ENCODE data around the gene DOCK1. TPM values are rescaled to one million over a fixed set of nuclear protein-coding genes. Genes with fewer than 3 reads are reported as not detected.

The DOCK1 gene
- polyA plus RNA-seq, 4 donors: 59.0 to 73.2 (median 68.0) TPM

DNA sequence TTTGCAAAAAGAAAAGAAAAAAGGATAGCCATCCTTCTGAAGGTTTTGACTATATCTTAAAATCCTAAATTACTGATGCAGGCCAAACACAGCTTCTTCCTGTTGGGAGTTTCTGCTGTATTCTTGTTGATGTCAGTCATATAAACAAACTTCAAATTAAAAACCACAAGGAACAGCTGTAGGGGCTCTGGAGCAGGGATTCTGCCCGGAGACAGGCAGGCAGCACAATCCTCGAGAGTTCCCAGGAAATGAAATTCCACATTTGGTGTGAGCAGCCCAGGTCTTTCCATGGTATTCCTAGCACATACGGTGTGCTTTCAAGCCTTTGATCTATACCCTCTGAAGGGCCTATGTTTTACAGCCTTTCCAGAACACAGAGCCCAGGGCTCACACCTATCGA, 248.0 kb downstream of the DOCK1 start:
- DNase-seq (ENCODE audit: low read depth in 4 of 4, low spot score in 3 of 4): no peak

DNA sequence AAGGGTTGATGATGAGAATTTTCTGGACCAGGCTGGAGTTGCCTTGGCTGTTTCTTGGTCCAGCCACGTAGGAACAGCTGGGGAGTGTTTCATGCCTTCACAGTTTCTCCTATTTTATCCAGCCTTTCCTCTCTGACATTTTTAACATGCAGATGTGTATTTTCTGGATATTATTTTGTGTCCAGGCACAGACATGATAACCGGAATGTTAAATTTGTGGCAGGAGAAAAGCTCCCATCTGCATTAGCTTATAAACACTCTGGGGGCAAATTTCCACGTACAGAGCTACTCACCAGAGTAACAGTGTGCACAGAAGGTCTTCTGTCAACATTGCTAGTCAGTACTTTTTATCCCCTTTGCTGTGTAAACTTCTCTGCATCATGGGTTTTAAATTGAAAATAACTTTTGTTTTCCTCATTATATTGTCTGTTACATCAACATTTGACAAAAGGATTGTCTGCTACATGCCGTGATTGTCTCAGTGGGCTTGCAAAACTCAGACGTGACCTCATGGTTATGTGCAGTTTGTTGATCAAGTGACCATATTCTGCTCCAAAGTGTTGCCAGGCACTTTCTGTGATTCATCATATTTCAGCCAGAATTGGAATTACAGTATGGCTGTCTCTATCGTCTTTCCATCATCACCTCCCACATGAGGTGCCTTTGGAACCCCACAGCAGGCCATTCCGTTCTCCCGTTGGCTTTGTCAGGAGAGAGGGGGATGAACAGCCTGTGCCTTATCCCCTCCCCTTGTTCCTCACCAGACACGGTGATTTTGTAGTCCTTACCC, 249.8 kb downstream of the DOCK1 start:
- no peak for DNase-seq (ENCODE audit: low read depth in 4 of 4, low spot score in 3 of 4)

DNA sequence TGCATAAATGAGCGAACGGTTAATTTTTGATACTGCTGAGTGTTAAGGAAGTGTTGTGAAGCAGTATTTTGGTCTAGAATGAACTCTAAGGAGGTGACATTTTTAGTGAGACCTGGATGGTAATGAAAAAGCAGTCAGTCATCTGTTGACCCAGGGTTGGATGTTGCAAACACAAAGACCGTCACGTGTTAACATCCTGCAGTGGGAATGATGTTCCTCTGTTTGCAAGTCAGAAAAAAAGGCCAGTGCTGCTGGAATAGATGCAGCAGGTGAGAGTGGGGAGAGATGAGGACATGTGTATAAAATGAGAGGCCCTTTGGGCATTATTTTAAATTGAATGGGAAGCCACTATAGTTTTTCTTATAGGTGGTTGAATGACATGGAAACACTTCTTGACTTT, 251.9 kb downstream of the DOCK1 start:
- DNase-seq (ENCODE audit: low read depth in 4 of 4, low spot score in 3 of 4): no peak

DNA sequence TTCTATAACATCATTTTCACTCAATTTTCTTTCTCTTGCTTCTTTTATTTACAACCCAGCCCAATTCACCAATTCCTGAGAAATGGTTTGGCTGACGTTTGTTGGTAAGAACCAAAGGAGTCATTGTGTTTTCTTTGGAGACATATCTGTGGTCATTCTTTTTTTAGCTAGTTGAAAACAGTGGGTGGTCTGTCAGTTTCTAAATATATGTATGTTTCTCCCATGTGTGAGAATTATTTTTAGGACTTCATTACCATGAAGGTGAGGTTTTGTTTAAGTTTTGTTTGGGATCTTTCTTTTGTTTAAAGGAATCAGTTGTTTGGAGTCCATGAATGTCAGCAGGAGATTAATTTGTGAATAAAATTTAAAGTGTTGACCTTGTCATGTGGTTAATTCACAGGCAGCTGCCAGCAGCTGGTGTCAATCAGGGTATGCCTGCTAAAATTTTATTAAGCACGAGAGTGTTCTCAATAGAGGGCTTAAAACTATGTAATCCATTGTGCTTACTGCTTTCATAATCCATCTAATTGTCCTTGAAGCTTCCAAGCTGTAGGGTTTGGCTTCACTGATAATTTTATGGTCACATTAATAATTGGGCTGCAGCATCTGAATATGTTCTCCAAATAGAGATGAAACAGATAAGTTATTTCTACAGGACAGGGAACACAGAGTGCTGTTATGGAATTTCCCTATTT, 252.4 kb downstream of the DOCK1 start:
- peak; percentile 26 to 55 (median 34) for DNase-seq (ENCODE audit: low read depth in 4 of 4, low spot score in 3 of 4)

DNA sequence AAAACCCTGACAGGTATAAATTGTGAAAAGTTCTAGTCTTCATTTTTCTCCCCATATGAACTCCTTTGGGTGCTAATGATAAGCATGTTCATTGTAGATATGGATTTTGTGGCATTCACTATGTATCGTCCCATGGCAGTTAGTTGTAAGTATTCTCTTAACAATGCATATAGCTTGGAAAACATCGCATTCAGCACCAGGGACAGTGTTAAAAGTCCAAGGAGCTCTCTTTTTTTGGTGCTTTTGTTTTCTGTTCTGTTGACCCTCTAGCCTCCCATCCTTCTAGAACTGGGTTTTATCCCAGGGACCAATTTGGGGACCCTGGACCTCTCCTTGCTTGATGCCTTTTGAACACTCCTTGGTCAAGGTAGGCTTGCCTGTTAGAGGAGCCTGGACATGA, 253.4 kb downstream of the DOCK1 start:
- no peak for DNase-seq (ENCODE audit: low read depth in 4 of 4, low spot score in 3 of 4)

DNA sequence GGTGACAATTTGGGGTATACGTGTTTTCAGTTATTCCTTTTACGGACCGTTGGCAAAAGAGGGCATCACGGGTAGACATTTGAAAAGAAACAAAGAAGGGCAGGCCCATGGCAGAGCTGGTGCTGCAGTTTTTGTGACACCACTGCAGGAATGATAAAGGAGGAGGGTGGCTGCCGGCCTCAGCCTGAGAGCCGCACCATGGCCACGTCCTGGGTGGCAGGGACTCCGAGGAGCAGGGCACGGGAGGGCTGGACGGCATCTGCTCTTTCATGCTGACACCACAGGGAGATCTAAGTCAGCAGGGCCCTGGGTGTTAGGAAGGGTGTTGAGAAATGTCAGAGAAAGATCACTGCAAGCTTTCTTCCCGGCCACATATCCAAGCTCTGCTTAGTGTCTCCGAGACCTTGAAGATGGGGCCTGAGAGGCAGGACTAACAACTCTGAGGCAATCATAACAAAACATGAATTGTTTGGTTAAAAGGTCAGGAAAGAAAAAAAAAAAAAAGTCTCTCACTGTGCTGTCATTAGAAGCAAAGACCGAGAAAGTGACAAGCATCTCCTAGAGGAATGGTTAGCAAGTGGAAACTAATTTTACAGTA, 254.5 kb downstream of the DOCK1 start:
- DNase-seq (ENCODE audit: low read depth in 4 of 4, low spot score in 3 of 4): no peak

DNA sequence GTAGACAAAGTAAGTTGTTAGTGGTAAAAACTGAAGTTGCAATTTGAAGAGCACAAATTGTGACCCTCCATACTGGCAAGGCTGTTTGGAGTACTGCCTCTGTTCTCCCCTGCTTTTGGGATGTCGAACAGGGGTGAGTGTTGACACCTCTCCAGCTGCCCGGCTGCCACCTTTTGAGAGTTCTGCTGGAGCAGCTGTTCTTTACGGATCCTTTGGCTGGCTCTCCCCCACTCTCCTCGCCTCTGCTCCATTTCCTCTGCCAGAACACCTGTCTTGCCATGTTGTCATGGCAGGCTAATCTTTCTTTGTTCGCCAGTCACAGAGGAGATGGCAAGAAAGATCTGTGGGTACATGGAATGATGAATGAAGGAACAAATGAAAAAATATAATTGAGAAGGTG, 256.3 kb downstream of the DOCK1 start:
- no peak for DNase-seq (ENCODE audit: low read depth in 4 of 4, low spot score in 3 of 4)

DNA sequence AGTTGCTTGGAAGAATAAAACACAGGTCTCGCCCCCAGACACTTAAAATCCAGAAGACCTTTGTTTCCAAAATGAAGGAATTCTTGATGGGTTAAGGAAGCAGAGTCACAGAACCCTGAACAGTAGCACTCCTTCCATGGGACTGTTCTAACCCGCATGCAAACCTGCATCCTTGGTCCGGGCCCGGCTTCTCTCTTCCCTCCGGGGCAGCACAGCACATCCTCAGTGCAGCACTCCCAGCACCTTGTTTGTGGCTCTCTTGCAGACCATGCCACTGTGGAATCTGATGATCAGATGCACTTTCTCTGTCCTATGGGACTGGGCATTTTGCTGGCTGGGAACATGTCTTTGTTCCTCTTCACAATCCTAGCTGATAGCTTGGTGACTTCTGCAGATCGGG, 257.6 kb downstream of the DOCK1 start:
- DNase-seq (ENCODE audit: low read depth in 4 of 4, low spot score in 3 of 4): no peak

DNA sequence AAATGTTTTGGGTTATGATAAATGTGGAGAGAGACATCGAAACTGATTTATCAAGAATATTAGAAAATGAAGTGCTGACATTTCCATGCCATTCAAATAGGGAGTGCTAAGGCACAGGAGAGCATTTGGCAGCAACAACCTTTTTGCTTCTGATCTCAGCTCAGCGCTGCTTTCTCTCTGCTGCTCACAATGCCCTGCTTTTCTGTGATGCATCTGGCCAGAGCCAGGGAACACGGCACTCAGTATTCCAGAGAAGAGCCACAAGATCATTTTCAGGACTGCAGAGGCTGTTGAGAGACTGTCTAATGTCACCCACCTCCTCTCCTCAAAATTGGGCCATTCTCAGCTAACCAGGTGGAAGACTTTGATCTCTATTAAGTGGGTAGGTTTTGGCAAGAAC, 263.0 kb downstream of the DOCK1 start:
- DNase-seq (ENCODE audit: low read depth in 4 of 4, low spot score in 3 of 4): no peak

DNA sequence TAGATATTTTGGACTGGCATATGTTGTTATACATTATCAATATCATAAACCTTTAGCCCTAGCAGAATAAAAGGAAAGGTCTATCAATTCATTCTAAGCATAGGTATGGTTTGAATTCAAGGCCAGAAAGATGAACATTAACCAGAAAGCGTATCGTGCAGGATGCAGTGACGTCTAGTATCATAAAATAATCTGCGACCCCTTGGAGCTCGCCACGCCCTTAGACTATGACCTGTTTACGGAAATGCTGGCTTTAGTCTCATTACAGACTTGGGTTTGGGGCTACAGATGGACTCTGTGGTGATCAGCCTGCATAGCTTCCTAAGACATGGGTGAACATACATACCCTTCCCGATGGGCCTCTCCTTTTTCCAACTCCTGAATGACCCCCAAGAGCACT, 269.6 kb downstream of the DOCK1 start:
- DNase-seq (ENCODE audit: low read depth in 4 of 4, low spot score in 3 of 4): no peak

DNA sequence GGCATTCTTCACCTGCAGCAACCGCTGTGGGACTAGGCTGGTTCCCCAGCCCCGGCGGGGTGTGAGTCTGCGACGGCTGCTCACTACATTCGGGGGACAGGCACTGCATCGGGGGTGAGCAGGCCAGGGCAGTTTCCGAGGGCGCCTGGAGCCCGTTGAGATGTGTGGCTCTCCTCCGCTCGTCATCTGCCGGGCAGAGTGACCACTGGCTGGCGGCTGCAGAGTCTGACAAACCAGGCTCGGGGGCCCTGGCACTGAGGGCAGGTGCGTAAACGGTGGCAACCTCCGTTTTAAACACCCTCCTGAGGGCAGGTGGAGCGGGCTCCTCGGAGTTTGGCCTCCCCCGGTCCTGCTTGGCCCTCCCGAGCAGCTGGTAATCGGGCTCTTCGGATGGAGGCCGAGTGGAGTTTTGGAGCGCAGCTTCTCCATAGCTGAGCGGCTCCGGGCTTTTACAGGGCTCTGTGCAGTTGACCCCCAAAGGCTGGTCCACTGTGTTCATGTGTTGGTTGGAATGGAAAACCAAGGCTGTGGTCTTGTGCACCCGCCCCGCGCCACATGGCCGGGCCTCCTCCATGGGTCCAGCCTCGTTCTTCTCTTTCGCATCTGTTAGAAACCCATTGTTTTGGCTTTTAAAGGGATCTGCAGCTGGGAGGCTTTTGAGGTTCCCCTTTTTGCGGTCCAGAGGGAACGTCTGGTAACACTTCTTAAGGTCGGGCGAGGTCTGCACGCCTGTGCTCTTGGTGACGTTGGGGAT, 270.3 kb downstream of the DOCK1 start:
- no peak for DNase-seq (ENCODE audit: low read depth in 4 of 4, low spot score in 3 of 4)

DNA sequence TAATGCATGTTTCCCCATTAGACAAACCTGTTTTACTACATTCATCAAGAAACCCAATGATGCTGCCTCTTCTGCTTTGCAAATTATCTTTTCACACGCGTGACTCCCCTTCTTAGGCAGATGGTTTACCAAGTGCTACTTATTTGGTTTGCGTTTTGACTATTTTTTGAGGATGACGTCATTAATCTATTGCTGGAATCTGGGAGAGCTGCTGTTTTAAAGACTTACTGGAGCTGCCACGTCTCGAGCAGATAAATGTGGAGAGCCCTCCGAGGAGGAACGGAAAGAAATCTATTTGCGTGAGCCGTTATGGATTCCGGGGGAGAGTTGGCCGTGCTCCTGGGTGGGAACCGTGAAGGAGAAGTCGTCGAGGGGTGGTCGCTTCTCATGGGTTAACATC, 271.4 kb downstream of the DOCK1 start:
- DNase-seq (ENCODE audit: low read depth in 4 of 4, low spot score in 3 of 4): no peak

DNA sequence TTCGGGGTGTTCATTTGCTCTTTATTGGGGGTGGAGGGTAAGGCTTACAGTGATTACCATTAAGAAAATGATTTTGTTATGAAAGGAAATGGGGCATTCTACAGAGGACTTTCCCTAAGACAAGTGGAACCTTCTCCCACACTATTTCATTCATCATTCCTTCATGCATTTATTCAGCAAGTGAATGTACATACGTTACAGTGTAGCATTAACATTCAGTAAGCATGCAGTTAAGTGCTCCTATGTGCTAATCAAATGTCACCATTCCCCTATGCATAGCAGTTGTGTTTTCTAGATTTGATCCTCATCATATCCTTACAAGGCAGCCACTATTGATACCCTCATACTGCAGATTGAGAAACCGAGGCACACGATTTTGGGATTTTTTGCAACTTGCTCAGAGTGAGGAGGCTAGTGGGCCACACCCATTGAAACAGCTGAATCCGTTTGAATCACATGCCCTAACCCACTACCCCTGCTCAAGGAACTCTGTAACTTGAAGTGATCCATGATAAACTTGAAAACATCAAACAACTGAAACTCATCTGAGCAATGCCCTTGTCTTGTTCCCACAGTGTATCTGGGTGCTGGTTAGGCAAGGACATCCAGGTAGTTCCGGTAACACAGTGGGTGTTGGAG, 274.5 kb downstream of the DOCK1 start:
- no peak for DNase-seq (ENCODE audit: low read depth in 4 of 4, low spot score in 3 of 4)

DNA sequence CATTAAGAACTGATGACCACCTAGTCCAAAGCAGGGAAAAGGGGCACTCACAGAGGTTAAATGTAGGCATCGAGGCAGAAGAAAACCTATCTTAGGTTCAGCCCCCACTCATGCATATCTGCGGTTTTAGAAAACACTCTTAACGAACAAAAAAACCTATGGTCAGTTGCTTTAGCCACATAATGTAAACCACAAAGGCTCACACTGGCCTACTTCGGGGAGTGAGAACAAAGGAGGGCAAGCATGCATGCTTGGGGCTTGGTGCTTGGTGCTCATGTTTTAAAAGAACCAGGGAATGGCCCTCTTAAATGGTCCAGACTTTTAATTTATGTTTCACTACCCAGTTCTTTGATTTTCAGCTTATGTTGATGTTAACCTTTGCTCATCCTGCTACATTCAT, 276.9 kb downstream of the DOCK1 start:
- DNase-seq (ENCODE audit: low read depth in 4 of 4, low spot score in 3 of 4): no peak

DNA sequence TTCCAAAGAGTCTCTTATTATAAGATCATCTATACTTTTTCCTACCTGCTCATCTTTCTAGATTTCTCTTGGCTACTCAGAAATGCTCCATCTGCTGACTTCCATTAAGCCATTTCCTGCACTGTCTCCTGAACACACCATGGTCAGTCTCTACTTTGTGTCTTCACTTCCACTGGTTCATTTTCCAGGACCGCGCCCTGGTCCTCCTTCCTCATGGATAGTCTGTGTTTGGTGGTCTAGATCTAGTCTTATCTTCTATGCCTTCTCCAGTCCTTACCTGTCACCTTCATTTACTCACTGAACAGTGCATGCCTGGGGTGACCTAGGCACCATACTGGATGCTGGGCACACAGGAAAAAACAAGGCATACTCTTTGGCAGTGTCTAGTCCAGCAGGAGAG, 279.4 kb downstream of the DOCK1 start:
- DNase-seq (ENCODE audit: low read depth in 4 of 4, low spot score in 3 of 4): no peak

DNA sequence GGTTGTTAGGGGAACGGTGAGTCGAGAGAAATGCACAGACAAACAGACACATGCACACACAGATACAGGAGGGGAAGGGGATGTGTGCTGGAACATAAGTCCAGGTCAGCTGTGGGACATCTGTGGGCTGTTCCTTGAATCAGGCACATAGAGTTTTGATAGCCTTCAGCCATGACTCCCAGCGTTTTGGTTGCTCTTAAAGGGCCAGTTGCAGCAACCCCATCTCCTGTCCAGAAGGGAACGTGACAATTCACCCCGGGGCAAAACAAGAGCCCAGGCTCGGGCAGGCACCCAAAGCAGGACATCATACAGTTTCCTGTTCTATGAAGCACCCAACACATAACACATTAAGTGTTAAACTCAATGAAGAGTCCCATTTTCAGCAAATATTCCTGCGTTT, 281.6 kb downstream of the DOCK1 start:
- DNase-seq (ENCODE audit: low read depth in 4 of 4, low spot score in 3 of 4): no peak

DNA sequence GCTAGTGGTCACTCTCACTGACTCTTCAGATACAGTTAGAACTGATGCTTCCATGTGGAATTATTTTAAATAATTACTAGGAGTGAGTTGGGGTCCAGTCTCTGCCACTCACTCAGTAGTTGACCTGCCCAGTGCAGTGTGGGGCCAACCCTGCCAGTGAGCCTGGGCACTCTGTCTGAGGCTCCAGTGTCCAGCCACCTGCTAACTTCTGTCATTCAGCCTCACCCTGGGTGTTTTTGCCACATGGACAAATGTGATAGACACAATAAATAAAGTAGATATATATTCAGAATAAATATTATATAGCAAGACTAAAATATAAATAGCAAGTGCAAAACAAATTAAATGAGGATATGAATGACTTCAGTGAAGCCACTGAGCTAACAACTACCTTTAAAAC, 284.0 kb downstream of the DOCK1 start:
- DNase-seq (ENCODE audit: low read depth in 4 of 4, low spot score in 3 of 4): no peak

DNA sequence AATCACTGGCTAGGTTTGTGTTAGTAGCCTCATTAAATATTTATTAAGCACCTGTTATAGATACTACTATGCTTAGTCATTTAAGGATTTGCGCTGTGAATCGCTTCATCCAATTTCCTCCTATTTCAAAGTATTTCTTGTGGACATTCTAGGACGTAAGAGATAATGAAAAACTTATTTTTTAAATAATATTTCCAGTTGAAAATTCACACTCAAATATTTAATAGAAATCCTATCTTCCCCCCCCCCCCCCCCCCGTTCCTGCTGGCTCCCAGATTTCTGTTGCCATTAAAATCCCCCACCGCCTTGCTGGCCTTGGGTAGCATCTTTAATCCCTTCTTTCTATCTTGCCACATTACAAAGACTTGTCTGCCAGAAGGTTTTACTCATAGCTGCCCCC, 285.2 kb downstream of the DOCK1 start:
- no peak for DNase-seq (ENCODE audit: low read depth in 4 of 4, low spot score in 3 of 4)

DNA sequence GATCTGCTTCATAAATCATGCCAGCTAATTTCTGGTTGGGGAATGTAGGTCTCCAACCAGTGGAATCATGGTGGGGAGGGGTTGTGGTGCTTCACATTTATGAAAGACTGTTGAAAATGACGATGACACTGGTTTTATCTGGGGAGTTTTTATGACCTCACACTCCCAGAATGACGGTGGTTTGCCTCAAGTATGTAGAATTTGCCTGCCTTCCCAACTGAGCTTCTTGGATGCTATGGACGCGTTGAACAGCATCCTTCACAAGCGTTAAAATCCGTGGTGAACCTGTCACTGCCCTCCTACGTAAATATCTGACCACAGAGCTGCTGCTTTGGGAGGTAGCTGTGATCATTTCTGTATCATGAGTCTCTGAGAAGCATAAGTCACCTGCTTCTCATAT, 287.9 kb downstream of the DOCK1 start:
- no peak for DNase-seq (ENCODE audit: low read depth in 4 of 4, low spot score in 3 of 4)

DNA sequence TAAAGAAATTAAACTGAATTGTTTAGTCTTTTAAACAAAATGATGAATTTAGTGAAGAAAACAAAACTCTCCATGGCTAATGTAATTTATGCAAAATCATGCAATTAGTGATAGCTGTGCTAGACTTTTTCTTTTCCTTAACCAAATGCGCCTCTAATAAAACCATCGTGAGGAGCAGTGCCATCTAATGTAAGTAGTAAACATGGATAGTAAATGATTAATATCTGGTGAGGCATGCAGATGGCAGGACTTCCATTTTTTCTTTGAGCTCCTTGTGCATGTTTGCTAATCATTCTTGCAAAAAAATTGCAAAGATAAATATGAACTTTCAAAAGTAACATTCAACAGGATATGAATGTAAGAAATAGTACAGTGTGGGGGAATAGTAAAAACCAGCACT, 288.9 kb downstream of the DOCK1 start:
- DNase-seq (ENCODE audit: low read depth in 4 of 4, low spot score in 3 of 4): no peak

DNA sequence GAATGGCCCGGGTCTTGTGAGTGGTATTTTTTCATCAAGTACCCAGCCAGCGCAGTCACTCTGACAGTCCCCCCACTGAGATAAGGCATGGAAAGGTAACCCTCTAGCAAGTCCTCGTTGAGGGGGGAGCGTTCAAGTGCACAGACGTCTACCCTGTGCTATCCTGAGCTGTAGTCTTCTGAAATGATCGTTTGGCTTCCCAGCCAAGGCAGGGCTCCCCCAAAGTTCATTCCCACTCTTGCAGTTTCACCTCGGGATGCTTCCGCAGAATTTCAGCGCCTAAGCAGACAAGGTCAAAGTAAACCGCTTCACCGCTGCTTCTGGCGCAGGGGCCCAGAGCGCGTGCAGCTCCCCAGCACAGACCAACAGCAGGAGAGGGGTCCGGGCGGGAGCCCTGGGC, 289.4 kb downstream of the DOCK1 start:
- DNase-seq (ENCODE audit: low read depth in 4 of 4, low spot score in 3 of 4): no peak
